Keratinocyte (primary cell): ENCODE data around the gene ELL.

Experiments used
- CTCF ChIP-seq, 3 experiments: IDR thresholded peaks in 1 of 3; conservative IDR thresholded peaks in 1 of 3; optimal IDR thresholded peaks in 1 of 3; 2 replicates in 2 of 3; 3 replicates in 1 of 3; pipeline versions ENCODE3 to v1.5.1; 2011; ENCODE audit warnings: low read length in 3 of 3, mild to moderate bottlenecking in 3 of 3, moderate library complexity in 2 of 3, control low read depth in 1 of 3, inconsistent platforms in 1 of 3; ENCODE audit not compliant: insufficient read depth in 2 of 3; ENCODE audit errors: extremely low read depth in 1 of 3
- EZH2 ChIP-seq: IDR thresholded peaks from one replicate; pipeline ENCODE4 v1.6.1; 2012; ENCODE audit warnings: inconsistent platforms, mild to moderate bottlenecking, low read length, moderate library complexity

- no peak for TF ChIP-seq CTCF (optimal IDR thresholded peaks at IDR 0.05 in 1 of 3, IDR thresholded peaks at IDR 0.05 in 1 of 3, conservative IDR thresholded peaks at IDR 0.05 in 1 of 3; ENCODE audit: extremely low read depth in 1 of 3, insufficient read depth in 2 of 3, low read length in 3 of 3)
- no peak for TF ChIP-seq EZH2
Observed at GRCh38 chr19:18538115-18538514, 16.2 kb upstream of the ELL start.
